DND-41 (cell line): ENCODE data around the gene GABRE.

Experiments
- CTCF ChIP-seq: IDR thresholded peaks from 2 replicates; pipeline ENCODE4 v1.5.1; 2012; ENCODE audit warnings: borderline replicate concordance, low read length, moderate library complexity, mild to moderate bottlenecking; ENCODE audit not compliant: poor library complexity, severe bottlenecking; ENCODE audit errors: extremely low read depth
- EZH2 ChIP-seq: IDR thresholded peaks from 3 replicates; pipeline ENCODE4 v1.6.1; 2012; ENCODE audit warnings: borderline replicate concordance, low read depth, mild to moderate bottlenecking, moderate library complexity, low read length, inconsistent platforms; ENCODE audit not compliant: severe bottlenecking

GRCh38 chrX:151923648-151924047 lies 50.8 kb downstream of the GABRE start:
- TF ChIP-seq EZH2 (no peak), CTCF (no peak)
